OCI-LY7 (cell line): ENCODE results near the gene CRACR2B. TPM values are rescaled to one million over a fixed set of nuclear protein-coding genes. Genes with fewer than 3 reads are reported as not detected.

Experiments
- BruUV-seq: library from RNA; stranded (reverse); fragments of 400-500 nt; replicated peaks from 2 replicates; lab custom pipeline; 2021; lab: Mats Ljungman, UMichigan
- CTCF ChIA-PET: fragments of 300-600 bp; sonication (Branson Sonifier 250); formaldehyde crosslinking; loops from one replicate; lab custom pipeline; 2022; ENCODE audit warnings: antibody characterized with exemption; ENCODE audit not compliant: unreplicated experiment; lab: Charles Lee
- POLR2A ChIA-PET: fragments of 300-600 bp; sonication (Branson Sonifier 250); formaldehyde crosslinking; loops from one replicate; lab custom pipeline; 2022; ENCODE audit warnings: antibody characterized with exemption; lab: Charles Lee
- DNase-seq: peaks from one replicate; pipeline ENCODE4 v3.0.0-alpha.2; 2015; ENCODE audit warnings: low spot score
- H2AFZ ChIP-seq: fragments of 200-600 bp; sonication (generic), shearing (Covaris generic); 2 replicates; pipeline ENCODE4 v1.6.1; 2014; ENCODE audit warnings: mild to moderate bottlenecking, antibody characterized with exemption, low read length, moderate library complexity
- H3K27ac ChIP-seq: fragments of 200-600 bp; sonication (generic); 2 replicates; pipeline ENCODE4 v1.5.1; 2014; ENCODE audit warnings: mixed run types, low read depth, mild to moderate bottlenecking, moderate library complexity, low read length, inconsistent platforms; ENCODE audit not compliant: poor library complexity, severe bottlenecking
- H3K36me3 ChIP-seq: fragments of 200-600 bp; sonication (generic); 2 replicates; pipeline ENCODE4 v1.6.1; 2014; ENCODE audit warnings: mild to moderate bottlenecking, antibody characterized with exemption, low read length, moderate library complexity, mixed read lengths; ENCODE audit not compliant: insufficient read depth
- H3K4me1 ChIP-seq: fragments of 200-600 bp; sonication (generic); 2 replicates; pipeline ENCODE4 v1.5.1; 2014; ENCODE audit warnings: mild to moderate bottlenecking, low read length; ENCODE audit not compliant: insufficient read depth, poor library complexity, severe bottlenecking
- H3K4me2 ChIP-seq: fragments of 200-600 bp; sonication (generic); 2 replicates; pipeline ENCODE4 v1.6.1; 2014; ENCODE audit warnings: mild to moderate bottlenecking, low read length
- H3K4me3 ChIP-seq: fragments of 200-600 bp; sonication (generic); 2 replicates; pipeline ENCODE4 v1.5.1; 2014; ENCODE audit warnings: mild to moderate bottlenecking, low read depth, low read length; ENCODE audit not compliant: poor library complexity, severe bottlenecking
- H3K79me2 ChIP-seq: fragments of 200-600 bp; sonication (generic); 2 replicates; pipeline ENCODE4 v1.6.1; 2016; ENCODE audit warnings: low read depth, mild to moderate bottlenecking, low read length, moderate library complexity, mixed read lengths; ENCODE audit not compliant: insufficient read depth
- H3K9me2 ChIP-seq: fragments of 200-600 bp; sonication (generic); 2 replicates; pipeline ENCODE4 v1.6.1; 2016; ENCODE audit warnings: mild to moderate bottlenecking, low read length, mixed read lengths; ENCODE audit not compliant: insufficient read depth
- H3K9me3 ChIP-seq: fragments of 200-600 bp; sonication (generic); 2 replicates; pipeline ENCODE4 v1.6.1; 2014; ENCODE audit warnings: mild to moderate bottlenecking, mixed run types, low read length, mixed read lengths
- H4K20me1 ChIP-seq: fragments of 200-600 bp; sonication (generic); 2 replicates; pipeline ENCODE4 v1.6.1; 2014; ENCODE audit warnings: mild to moderate bottlenecking, antibody characterized with exemption, low read length, moderate library complexity, mixed read lengths; ENCODE audit not compliant: insufficient read depth
- EZH2phosphoT487 ChIP-seq: fragments of 200-600 bp; sonication (generic); IDR thresholded peaks from 2 replicates; pipeline ENCODE4 v1.6.1; 2018; ENCODE audit warnings: low read depth, borderline replicate concordance, mild to moderate bottlenecking, mixed run types, antibody characterized with exemption, low read length, moderate library complexity, mixed read lengths
- intact Hi-C: fragments of 100-400 bp; cut with micrococcal nuclease; formaldehyde crosslinking; loops from one replicate; pipeline ENCODE4 v1.10.0; 2022; ENCODE audit not compliant: unreplicated experiment
- total RNA-seq, 2 experiments: library from RNA; depleted of rRNA in 1 of 2; stranded (reverse); fragments of >200 nt in 1 of 2; shearing (Covaris generic) in 1 of 2; gene quantifications; 2 replicates each; pipeline ENCODE4 v1.2.3, GENCODE V29; 2014 to 2022
- TF ChIP-seq, protein P1 (sequence below): fragments of 200-600 bp; sonication (generic); conservative IDR thresholded peaks from 2 replicates; pipeline ENCODE4 v1.5.1; 2014; ENCODE audit warnings: mild to moderate bottlenecking, antibody characterized with exemption, low read length, moderate library complexity, mixed read lengths

The CRACR2B gene
- total RNA-seq, 2 experiments from 2014 or later = 2.8 to 20.1 TPM

DNA sequence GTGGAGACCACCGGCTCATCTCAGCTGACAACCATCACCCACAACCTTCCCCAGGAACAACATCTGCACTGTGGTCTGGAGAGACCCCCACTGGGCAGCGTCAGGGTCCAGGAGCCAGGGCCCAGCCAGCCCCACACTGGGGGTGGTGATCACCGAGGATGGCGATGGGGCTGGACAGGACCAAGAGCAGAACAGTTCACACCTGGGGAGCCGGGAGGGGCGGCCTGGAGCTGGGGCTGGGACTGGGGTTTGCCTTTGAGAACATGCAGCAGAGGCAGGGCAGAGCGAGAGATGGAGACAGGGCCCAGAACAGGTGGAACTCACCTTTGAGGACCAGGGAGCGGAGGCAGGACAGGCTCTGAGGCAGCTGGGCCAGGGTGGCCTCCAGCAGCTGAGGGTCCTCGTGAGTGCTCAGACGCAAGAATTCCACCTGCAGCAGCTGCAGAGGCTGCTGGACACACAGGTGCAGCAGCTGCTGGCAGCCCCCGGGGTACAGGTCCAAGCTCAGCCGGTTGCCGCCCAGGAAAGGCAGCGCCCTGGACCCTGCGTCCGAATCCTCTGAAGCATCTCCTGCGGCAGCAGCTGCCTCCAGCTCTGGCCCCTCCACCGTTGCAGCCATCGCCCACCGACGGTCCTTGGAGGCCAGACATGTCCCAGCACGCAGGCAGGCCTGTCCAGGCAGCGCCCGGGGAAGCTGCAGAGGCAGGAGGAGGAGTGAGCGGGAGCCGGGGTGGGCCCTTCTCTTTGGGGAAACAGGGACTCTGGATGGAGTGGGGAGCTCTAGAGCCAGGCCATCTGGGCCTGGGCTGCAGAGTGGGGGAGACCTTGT lies 23.7 kb upstream of the CRACR2B start:
- H2AFZ ChIP-seq = no peak overlapping the region
- no peak for DNase-seq
- peaks cover 28% of the 10 kb centered on the region; the same call in 1 of the 2 replicates for H3K36me3 ChIP-seq
- H4K20me1 ChIP-seq = no peaks in the 10 kb centered on the region
- H3K79me2 ChIP-seq = peaks cover 15% of the 10 kb centered on the region; the same call in 1 of the 2 replicates
- no TSS peak for BruUV-seq
- POLR2A ChIA-PET = no interaction called here
- H3K4me3 ChIP-seq = peak overlapping the region; percentile 86
- H3K27ac ChIP-seq = peak overlapping the region; percentile 83
- H3K4me2 ChIP-seq = peak overlapping the region; percentile 94
- no peak for TF ChIP-seq EZH2phosphoT487
- TF ChIP-seq, protein P1, sequence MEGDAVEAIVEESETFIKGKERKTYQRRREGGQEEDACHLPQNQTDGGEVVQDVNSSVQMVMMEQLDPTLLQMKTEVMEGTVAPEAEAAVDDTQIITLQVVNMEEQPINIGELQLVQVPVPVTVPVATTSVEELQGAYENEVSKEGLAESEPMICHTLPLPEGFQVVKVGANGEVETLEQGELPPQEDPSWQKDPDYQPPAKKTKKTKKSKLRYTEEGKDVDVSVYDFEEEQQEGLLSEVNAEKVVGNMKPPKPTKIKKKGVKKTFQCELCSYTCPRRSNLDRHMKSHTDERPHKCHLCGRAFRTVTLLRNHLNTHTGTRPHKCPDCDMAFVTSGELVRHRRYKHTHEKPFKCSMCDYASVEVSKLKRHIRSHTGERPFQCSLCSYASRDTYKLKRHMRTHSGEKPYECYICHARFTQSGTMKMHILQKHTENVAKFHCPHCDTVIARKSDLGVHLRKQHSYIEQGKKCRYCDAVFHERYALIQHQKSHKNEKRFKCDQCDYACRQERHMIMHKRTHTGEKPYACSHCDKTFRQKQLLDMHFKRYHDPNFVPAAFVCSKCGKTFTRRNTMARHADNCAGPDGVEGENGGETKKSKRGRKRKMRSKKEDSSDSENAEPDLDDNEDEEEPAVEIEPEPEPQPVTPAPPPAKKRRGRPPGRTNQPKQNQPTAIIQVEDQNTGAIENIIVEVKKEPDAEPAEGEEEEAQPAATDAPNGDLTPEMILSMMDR = no peak
- peaks cover 38% of the 10 kb centered on the region for H3K4me1 ChIP-seq
- no peaks in the 10 kb centered on the region for H3K9me2 ChIP-seq
- intact Hi-C loops = no loop called here
- CTCF ChIA-PET = no interaction called here
- H3K9me3 ChIP-seq = no peaks in the 10 kb centered on the region

GRCh38 chr11:804599-804964 lies 23.1 kb upstream of the CRACR2B start:
- H3K4me3 ChIP-seq = peak overlapping the region; percentile 86
- no TSS peak for BruUV-seq
- peaks cover 22% of the 10 kb centered on the region; the same call in 1 of the 2 replicates for H3K36me3 ChIP-seq
- H3K4me1 ChIP-seq = peaks cover 38% of the 10 kb centered on the region
- peak overlapping the region; percentile 94 for H3K4me2 ChIP-seq
- peak overlapping the region; percentile 40; the same call in 1 of the 2 replicates for H2AFZ ChIP-seq
- ChIA-PET POLR2A (no interaction called here), CTCF (no interaction called here)
- H4K20me1 ChIP-seq = no peaks in the 10 kb centered on the region
- no peaks in the 10 kb centered on the region for H3K9me3 ChIP-seq
- intact Hi-C loops = no loop called here
- no peak for DNase-seq
- TF ChIP-seq, protein P1 = no peak
- TF ChIP-seq EZH2phosphoT487 = no peak
- H3K27ac ChIP-seq = peak overlapping the region; percentile 83
- peaks cover 18% of the 10 kb centered on the region; the same call in 1 of the 2 replicates for H3K79me2 ChIP-seq
- H3K9me2 ChIP-seq = no peaks in the 10 kb centered on the region
